ENCODE data around the gene CHRNB4.
"Not testable (repeated sequence)": the region's sequence is repeated elsewhere in the genome, so short reads cannot be mapped to it uniquely, and the experiment has no call there.

CHRNB4 gene, protein sequence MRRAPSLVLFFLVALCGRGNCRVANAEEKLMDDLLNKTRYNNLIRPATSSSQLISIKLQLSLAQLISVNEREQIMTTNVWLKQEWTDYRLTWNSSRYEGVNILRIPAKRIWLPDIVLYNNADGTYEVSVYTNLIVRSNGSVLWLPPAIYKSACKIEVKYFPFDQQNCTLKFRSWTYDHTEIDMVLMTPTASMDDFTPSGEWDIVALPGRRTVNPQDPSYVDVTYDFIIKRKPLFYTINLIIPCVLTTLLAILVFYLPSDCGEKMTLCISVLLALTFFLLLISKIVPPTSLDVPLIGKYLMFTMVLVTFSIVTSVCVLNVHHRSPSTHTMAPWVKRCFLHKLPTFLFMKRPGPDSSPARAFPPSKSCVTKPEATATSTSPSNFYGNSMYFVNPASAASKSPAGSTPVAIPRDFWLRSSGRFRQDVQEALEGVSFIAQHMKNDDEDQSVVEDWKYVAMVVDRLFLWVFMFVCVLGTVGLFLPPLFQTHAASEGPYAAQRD

GRCh38 chr15:78641102-78641748 lies at the start of gene CHRNB4:
CHRNB4 (minus strand) TSS chr15:78641210; CDS start chr15:78641133, 77 bp downstream.
- DNase-seq, result no peak

DNA sequence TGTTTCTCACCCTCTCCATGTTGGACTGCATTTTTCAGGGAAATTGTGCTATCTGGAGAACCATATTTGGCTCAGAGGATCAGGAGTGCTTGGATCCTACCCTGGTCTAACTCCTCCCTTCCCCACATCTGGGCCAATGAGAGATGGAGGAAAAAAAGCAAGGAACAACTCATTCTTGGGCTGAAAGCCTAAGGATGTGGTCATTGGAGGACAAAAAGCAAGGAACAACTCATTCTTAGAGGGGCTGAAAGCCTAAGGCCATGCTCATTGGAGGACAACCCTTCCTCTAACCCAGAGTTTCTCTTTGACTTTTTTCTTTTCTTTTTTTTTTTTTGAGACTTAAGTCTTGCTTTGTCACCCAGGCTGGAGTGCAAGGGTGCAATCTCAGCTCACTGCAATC lies 48.6 kb upstream of the CHRNB4 start:
- no peak for DNase-seq

DNA sequence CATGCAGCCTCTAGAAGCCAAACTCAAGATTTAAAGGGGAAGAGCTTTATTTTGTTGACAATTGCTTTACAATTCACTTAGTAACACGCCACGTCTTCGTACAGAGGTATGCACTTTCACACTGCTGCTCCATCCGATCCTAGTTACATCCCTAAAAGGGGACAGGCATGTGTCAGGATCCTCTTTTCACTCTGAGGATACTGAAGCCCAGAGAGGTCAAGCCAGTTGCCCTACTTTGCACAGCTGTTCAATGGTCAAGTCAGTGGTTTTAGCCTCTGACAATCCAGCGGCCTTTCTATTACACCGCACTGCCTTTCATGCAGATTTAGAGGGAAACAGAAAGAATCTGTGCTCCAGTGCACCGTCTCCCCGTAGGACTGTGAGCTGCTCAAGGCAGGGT lies 44.9 kb upstream of the CHRNB4 start:
- DNase-seq, result no peak

DNA sequence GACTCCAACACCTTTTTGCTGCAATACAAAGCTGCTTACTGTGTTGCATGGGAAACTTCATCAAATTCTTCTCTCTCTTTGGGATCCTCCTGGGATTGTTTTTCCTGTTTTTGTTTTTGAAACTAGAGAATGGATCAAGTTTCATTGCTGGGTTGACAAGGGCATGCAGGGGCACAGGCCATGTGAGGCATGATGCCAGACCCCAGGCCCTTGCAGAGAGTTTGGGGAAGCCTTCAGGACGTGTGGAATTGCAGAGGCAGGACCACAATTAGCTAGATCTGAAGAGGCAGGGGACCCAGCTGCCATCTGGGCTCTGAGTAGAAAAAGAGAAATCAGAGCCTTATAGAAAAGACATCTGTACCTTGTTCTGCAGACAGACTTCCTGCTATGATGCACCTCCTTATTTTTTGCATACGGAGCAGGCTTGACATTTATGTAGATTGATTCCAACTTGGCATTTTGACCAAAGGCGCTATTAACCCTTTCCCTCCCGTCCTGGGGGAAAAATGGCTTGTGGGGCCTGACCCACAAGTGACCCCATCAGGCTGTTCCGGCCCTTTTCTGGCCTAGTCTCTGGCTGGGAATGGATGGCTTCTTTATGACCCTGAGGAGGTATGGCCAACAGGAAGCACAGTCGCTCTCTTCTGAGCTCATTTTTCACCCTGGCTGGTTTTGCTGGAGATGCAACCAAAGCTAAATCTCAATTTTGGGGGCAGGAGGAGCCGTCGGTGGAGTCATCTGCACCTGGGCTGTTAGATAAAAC lies 44.3 kb upstream of the CHRNB4 start:
- DNase-seq, result no peak

GRCh38 chr15:78684657-78685056 lies 43.6 kb upstream of the CHRNB4 start:
- DNase-seq, result no peak

DNA sequence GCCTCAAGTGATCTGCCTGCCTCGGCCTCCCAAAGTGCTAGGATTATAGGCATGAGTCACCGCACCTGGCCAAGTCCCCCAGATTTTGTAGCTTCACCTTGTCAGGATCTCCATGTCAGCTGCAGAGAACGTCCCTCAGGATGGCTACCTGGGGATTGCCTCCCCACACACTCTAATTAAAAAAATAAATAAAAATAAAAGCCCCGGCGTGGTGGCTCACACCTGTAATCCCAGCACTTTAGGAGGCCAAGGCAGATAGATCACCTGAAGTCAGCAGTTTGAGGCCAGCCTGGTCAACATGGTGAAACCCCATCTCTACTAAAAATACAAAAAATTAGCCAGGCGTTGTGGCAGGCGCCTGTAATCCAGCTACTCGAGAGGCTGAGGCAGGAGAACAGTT lies 42.6 kb upstream of the CHRNB4 start:
- DNase-seq, result not testable (repeated sequence)

GRCh38 chr15:78682693-78683410 lies 41.8 kb upstream of the CHRNB4 start:
- DNase-seq, result no peak

- no peak for DNase-seq
These were observed 41.1 kb upstream of the CHRNB4 start for GRCh38 chr15:78682004-78682651.

- no peak for DNase-seq
These were observed 40.4 kb upstream of the CHRNB4 start for GRCh38 chr15:78681281-78682003.

DNA sequence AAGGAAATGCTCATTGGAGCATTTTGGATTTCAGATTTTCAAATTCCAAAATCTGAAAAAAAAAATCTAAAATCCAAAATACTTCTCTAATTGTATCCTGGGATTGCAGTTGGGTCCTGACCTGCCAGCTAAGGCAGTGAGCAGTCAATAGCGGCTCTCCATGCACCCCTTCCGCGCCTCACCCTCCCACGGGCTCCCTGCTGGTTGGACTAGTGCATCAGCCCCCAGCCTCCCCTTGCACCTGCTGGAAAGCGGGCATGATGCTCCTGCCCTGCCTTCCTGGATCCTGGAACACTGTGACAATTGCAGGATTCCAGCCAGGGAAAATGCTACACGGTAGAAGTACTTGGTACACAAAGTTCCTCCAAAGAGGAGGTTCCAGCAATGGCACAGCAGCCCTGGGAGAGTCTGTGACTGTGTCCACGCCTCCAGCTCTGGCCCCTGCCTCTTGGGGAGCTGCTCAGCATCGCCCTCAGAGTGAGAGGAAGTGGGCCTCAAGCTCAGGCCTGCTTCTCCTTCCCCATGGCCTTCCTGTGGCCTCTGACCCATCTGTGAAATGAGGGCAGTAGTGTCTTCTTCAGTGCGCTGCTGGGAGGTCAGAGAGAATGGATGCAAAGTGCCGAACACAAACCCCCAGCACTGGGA lies 39.5 kb upstream of the CHRNB4 start:
- no peak for DNase-seq

DNA sequence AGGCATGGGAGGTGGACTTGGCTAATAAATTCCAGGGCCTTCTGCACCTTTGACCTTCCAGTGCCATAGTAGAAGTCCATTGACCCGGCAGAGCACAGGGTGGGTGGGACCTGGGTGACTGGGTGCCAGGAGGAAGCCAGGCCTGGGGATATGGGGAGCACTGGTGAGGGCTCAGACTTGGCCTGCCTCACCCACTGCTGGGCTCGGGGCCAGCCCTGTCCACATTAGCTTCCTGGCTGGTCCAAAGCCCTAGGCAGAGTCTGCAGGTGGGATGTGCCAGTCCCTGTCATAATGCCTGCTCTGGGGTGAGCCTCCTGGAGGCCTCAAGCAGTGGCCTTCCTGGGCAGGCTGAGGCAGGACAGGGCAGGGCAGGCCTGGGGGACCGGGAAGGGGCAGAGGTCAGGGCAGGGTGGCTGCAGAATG lies 38.1 kb upstream of the CHRNB4 start:
- DNase-seq, result no peak

GRCh38 chr15:78676424-78677110 lies 35.6 kb upstream of the CHRNB4 start:
- DNase-seq, result no peak

DNA sequence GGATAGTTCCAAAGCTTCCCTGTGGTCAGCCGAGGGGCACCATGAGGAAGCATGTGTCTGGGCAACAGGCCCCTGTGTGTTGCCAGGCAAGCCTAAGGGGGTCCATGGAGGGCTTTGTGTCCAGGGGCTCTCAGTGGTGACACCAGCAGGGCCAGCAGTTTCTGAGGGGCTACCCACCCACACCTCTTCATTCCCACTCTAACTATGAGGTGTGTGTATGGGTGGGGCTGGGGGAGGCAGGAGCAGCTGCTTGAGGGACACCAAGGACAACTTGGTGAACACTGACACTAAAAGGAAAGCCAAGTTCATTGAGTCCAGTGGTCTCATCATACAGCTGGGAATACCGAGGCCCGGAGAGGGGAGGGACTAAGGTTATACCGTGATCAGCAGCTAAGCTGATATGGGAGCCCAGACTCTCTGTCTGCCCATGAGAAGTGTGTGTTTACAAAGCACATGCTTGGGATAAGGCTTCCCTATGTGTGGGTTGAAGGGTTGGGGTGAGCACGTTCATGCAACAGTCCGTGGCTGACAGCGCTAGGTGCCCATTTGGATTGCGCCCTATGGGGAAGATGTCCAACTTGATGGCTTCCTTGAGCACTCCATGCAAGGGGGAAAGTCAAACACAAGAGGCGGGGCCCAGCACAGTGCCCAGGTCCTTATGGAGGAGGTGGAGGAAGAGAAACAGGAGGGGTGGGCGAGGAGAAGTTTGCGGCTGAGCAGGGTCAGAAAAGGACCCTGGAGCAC lies 34.8 kb upstream of the CHRNB4 start:
- no peak for DNase-seq

GRCh38 chr15:78675206-78675605 lies 34.2 kb upstream of the CHRNB4 start:
- DNase-seq, result no peak

GRCh38 chr15:78673917-78674444 lies 33.0 kb upstream of the CHRNB4 start:
- DNase-seq, result no peak

DNA sequence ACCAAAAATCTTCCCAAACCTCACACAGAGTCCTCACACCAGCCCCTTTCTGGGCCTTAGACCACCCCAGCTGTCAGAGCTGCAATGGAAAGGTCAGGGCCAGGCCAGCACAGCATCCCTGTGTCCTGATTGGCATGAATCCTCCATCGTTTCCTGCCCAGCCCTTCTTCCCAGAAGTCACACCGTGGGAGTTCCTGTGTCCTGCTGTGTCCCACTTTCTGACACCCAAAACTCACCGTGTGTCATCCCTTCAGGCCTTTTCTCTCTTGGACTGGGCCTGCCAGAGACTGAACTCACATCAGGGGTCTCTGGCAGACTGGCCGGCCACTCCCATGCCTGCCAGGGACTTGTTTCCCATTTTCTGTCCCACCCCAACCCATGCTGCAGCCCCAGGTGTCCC lies 32.5 kb upstream of the CHRNB4 start:
- no peak for DNase-seq

- DNase-seq, result no peak
These were observed 31.4 kb upstream of the CHRNB4 start for GRCh38 chr15:78672285-78673014.

DNA sequence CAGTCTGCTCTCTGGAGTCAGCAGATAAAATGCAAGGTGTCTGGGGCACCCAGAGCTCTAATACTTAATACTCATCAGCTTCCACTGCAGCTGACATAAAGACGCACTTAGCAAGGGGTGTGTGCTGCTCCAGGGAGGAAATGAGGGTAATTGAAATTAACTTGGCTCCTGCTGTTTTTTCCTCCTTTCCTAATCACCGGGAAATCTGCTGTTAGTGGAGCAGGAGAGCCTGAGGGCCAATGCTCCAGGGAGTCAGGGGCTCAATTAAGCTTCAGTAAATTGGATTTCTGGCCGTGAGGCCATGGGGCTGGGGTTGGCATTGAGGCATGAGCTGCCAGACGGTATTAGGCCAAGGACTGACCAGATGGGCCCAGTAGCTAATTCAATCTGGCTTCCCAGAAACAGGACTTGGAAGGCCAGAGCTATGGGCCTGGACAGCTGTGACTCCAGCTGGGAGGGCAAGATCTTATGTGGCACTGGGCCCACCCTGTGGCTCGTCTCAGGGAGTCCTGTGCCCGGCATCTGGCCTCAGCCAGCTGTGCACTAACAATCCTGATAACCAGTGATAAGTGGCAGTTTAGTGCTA lies 30.7 kb upstream of the CHRNB4 start:
- DNase-seq, result no peak

Measured in CD4-positive, alpha-beta T cell treated with Interleukin-4 for 4 hours (primary cell).